K562 (cell line): ENCODE data around the gene TMEM126A. TPM values are rescaled to one million over a fixed set of nuclear protein-coding genes. Genes with fewer than 3 reads are reported as not detected.

Experiments
- ATAC-seq: fragments of 200-7000 bp; cut with Tn5 transposase; 3 replicates; pipeline ENCODE4 v1.9.1; 2020; ENCODE audit warnings: moderate library complexity
- BruUV-seq: library from RNA; stranded (reverse); fragments of 400-500 nt; replicated peaks from 2 replicates; lab custom pipeline; 2021; lab: Mats Ljungman, UMichigan
- CTCF ChIA-PET: fragments of 300-600 bp; formaldehyde crosslinking; extraction: SDS; loops from one replicate; lab custom pipeline; 2021; ENCODE audit warnings: low intra/inter-chr PET ratio; lab: Yijun Ruan, JAX
- POLR2A ChIA-PET: fragments of 300-600, 350-650 bp; sonication (Branson Sonifier 250); formaldehyde crosslinking; extraction: SDS; loops from one replicate; lab custom pipeline; 2021; ENCODE audit warnings: antibody characterized with exemption, inconsistent platforms; lab: Yijun Ruan, JAX
- DNase-seq, 4 experiments: peaks; one replicate each; pipeline versions ENCODE4 v3.0.0 to v3.0.0-alpha.2; 2011 to 2018; ENCODE audit warnings: low spot score in 3 of 4, mixed read lengths in 3 of 4; ENCODE audit errors: extremely low read depth in 1 of 4
- FAIRE-seq: peaks from 2 replicates; lab custom pipeline; 2011; peaks lifted over from hg19 to GRCh38; lab: Jason Lieb, UNC
- H2AFZ ChIP-seq: 2 replicates; pipeline ENCODE4 v1.6.0; 2011; ENCODE audit warnings: low read depth, low read length, control low read depth, inconsistent platforms
- H3K27ac ChIP-seq: fragments of 200-600 bp; 3 replicates; pipeline ENCODE4 v1.8.0; 2011; ENCODE audit warnings: low read depth, mild to moderate bottlenecking, control low read depth, inconsistent platforms, low read length, moderate library complexity, mixed read lengths; ENCODE audit errors: extremely low read depth
- H3K27me3 ChIP-seq, 2 experiments: fragments of 300-600 bp in 1 of 2; 2 replicates in 1 of 2; 3 replicates in 1 of 2; pipeline versions ENCODE4 v1.6.0 to v1.8.0; 2011; ENCODE audit warnings: inconsistent platforms in 2 of 2, low read length in 2 of 2, mild to moderate bottlenecking in 1 of 2, mixed read lengths in 1 of 2, moderate library complexity in 1 of 2; ENCODE audit not compliant: control insufficient read depth in 2 of 2, insufficient read depth in 2 of 2
- H3K36me3 ChIP-seq: fragments of 300-600 bp; 3 replicates; pipeline ENCODE4 v1.8.0; 2011; ENCODE audit warnings: mild to moderate bottlenecking, low read length, inconsistent platforms; ENCODE audit not compliant: control insufficient read depth, insufficient read depth
- H3K4me1 ChIP-seq, 2 experiments: fragments of 200-600 bp in 1 of 2; replicated peaks in 1 of 2; 2 replicates in 1 of 2; 3 replicates in 1 of 2; pipeline versions ENCODE4 v1.5.1 to v1.8.0; 2011; ENCODE audit warnings: inconsistent platforms in 2 of 2, low read length in 2 of 2, mild to moderate bottlenecking in 1 of 2, mixed read lengths in 1 of 2, moderate library complexity in 1 of 2; ENCODE audit not compliant: control insufficient read depth in 2 of 2, insufficient read depth in 2 of 2
- H3K4me2 ChIP-seq: 2 replicates; pipeline ENCODE4 v1.6.1; 2011; ENCODE audit warnings: low read length, control low read depth, inconsistent platforms, mixed read lengths; ENCODE audit not compliant: insufficient read depth
- H3K4me3 ChIP-seq: fragments of 200-600 bp; sonication (generic), shearing (Covaris generic); 2 replicates; pipeline ENCODE4 v1.5.1; 2016; ENCODE audit warnings: control low read depth, inconsistent platforms
- H3K79me2 ChIP-seq: fragments of 200-600 bp; 3 replicates; pipeline ENCODE4 v1.8.0; 2011; ENCODE audit warnings: low read length, inconsistent platforms; ENCODE audit not compliant: control insufficient read depth, insufficient read depth
- H3K9ac ChIP-seq, 2 experiments: 2 replicates each; pipeline versions ENCODE4 v1.6.0 to v1.6.1; 2011; ENCODE audit warnings: low read depth in 2 of 2, low read length in 2 of 2, control low read depth in 1 of 2, inconsistent platforms in 1 of 2, mild to moderate bottlenecking in 1 of 2, mixed read lengths in 1 of 2; ENCODE audit not compliant: insufficient read depth in 1 of 2
- H3K9me1 ChIP-seq: one replicate; pipeline ENCODE4 v1.6.0; 2011; ENCODE audit warnings: inconsistent platforms, mild to moderate bottlenecking, low read length, moderate library complexity; ENCODE audit not compliant: control insufficient read depth, insufficient read depth
- H3K9me3 ChIP-seq: replicated peaks from 2 replicates; pipeline ENCODE4 v1.5.1; 2011; ENCODE audit warnings: low read depth, low read length, inconsistent platforms; ENCODE audit not compliant: control insufficient read depth, insufficient read depth
- H4K20me1 ChIP-seq: replicated peaks from 2 replicates; pipeline ENCODE4 v1.6.1; 2011; ENCODE audit warnings: low read length, inconsistent platforms, mixed read lengths; ENCODE audit not compliant: control insufficient read depth, insufficient read depth
- FOSL1 ChIP-seq: fragments of 200-800 bp; sonication (Bioruptor generic); conservative IDR thresholded peaks from 2 replicates; pipeline ENCODE4 v1.6.1; 2016; ENCODE audit warnings: missing genetic modification characterization, missing compliant biosample characterization
- ILK ChIP-seq: fragments of 450-650 bp; IDR thresholded peaks from 2 replicates; pipeline ENCODE4 v1.6.1; 2016; ENCODE audit warnings: missing genetic modification characterization, low read depth, mild to moderate bottlenecking, missing compliant biosample characterization, moderate library complexity, borderline replicate concordance
- NFE2L1 ChIP-seq: fragments of 450-650 bp; IDR thresholded peaks from 2 replicates; pipeline ENCODE4 v1.6.1; 2016; ENCODE audit warnings: missing genetic modification characterization, low read depth, mild to moderate bottlenecking, missing compliant biosample characterization, moderate library complexity, borderline replicate concordance
- SUPT5H ChIP-seq: fragments of 450-650 bp; IDR thresholded peaks from 2 replicates; pipeline ENCODE4 v1.6.1; 2016
- WGBS: fragments of 100-300 bp; shearing (Covaris generic); methylation state at CpG from one replicate; pipeline ENCODE4 v1.1.6; 2016; ENCODE audit warnings: low coverage, mixed read lengths; ENCODE audit not compliant: insufficient coverage; ENCODE audit errors: missing lambda C conversion rate; 5-methylcytosine and 5-hydroxymethylcytosine counted together
- in situ Hi-C: fragments of 300-500 bp; cut with MboI; formaldehyde crosslinking; loops from 4 replicates; pipeline ENCODE4 v1.15.0; 2018; ENCODE audit warnings: inconsistent platforms, mixed read lengths
- intact Hi-C: fragments of 100-400 bp; cut with micrococcal nuclease; formaldehyde crosslinking; loops from 2 replicates; pipeline ENCODE4 v1.14.2; 2022
- polyA plus RNA-seq, 8 experiments: library from polyadenylated mRNA; depleted of rRNA in 4 of 8; stranded (reverse) in 5 of 8; unstranded in 3 of 8; fragments of >200 nt; fragmentation: Nextera tagmentation in 2 of 8; fragmentation: Illumina TruSeq in 1 of 8; extraction: Ambion mirVana in 2 of 8; extraction: Trizol in 1 of 8; gene quantifications; 2 replicates each; pipeline versions ENCODE4 v1.2.1 to v1.2.3, GENCODE V29; 2011 to 2014; ENCODE audit warnings: inconsistent platforms in 1 of 8, missing spikeins in 1 of 8
- total RNA-seq, 7 experiments: library from RNA; depleted of rRNA in 6 of 7; stranded (reverse); fragments of >200 nt in 6 of 7; fragmentation: Illumina TruSeq in 2 of 7; extraction: Trizol in 2 of 7; gene quantifications; 2 replicates each; pipeline versions ENCODE4 v1.2.1 to v1.2.3, GENCODE V29; 2011 to 2021; ENCODE audit warnings: low replicate concordance in 1 of 7

TMEM126A gene
- total and polyA plus RNA-seq, 9 of the 15 experiments (the other 6 are each of a cell fraction or from before 2014, with no cell fraction given), result 19.3 to 154 (median 56.3) TPM

- peaks cover 36% of the 10 kb centered on the region for H3K36me3 ChIP-seq
- in situ Hi-C loops (no loop called here), intact Hi-C loops (no loop called here)
- ATAC-seq (no peak), FAIRE-seq (no peak), DNase-seq (no peak)
- H3K27me3 ChIP-seq, result no peaks in the 10 kb centered on the region
- H3K79me2 ChIP-seq, result peaks cover 52% of the 10 kb centered on the region
- no peaks in the 10 kb centered on the region for H3K9me3 ChIP-seq
- H4K20me1 ChIP-seq, result peaks cover 4% of the 10 kb centered on the region; the same call in 1 of the 2 replicates
- CTCF ChIA-PET, result no interaction called here
- no peak overlapping the region for H3K4me2 ChIP-seq
- 79% methylated on average over 1 of the region's 1 CpG for WGBS
- H2AFZ ChIP-seq, result no peak overlapping the region
- POLR2A ChIA-PET, result interaction anchor here (0.5 to 7.8 kb wide), 3 partner anchors 9 to 107 kb away, joined by 3 to 145 read pairs (median 36); partner anchors contain the start of gene CREBZF
- no peak overlapping the region for H3K4me3 ChIP-seq
- no peak for TF ChIP-seq NFE2L1 (tag)
- peak; percentile 11; the same call in 1 of the 2 replicates for TF ChIP-seq SUPT5H
- TF ChIP-seq FOSL1 (tag), result no peak
- TF ChIP-seq ILK (tag), result no peak
- no peak overlapping the region for H3K9ac ChIP-seq
- BruUV-seq, result no TSS peak
- H3K27ac ChIP-seq, result no peak overlapping the region
- peaks cover 11 to 25% of the 10 kb centered on the region in 2 experiments for H3K4me1 ChIP-seq
- H3K9me1 ChIP-seq, result no peaks in the 10 kb centered on the region
Observed at GRCh38 chr11:85651118-85651517, 3.4 kb downstream of the TMEM126A start.
